PFSK-1 (cell line): ENCODE results near the gene NUP62.

Experiments
- FOXP2 ChIP-seq: optimal IDR thresholded peaks from 2 replicates; pipeline ENCODE3; 2011; ENCODE audit warnings: borderline replicate concordance, control low read depth, inconsistent platforms; ENCODE audit not compliant: insufficient read depth; ENCODE audit errors: extremely low read length, extremely low read depth
- POLR2AphosphoS5 ChIP-seq: IDR thresholded peaks from 2 replicates; pipeline ENCODE4 v1.6.1; 2012; ENCODE audit warnings: low read depth, mild to moderate bottlenecking, control low read depth, low read length, moderate library complexity
- REST ChIP-seq, 2 experiments: IDR thresholded peaks; 2 replicates each; pipeline versions ENCODE4 v1.6.1 to v1.8.0; 2011 to 2012; ENCODE audit warnings: low read depth in 2 of 2, low read length in 2 of 2, control low read depth in 1 of 2, inconsistent platforms in 1 of 2, mild to moderate bottlenecking in 1 of 2, moderate library complexity in 1 of 2; ENCODE audit not compliant: insufficient read depth in 1 of 2
- SIN3A ChIP-seq: IDR thresholded peaks from 2 replicates; pipeline ENCODE4 v1.6.1; 2012; ENCODE audit warnings: mild to moderate bottlenecking, low read length, moderate library complexity, borderline replicate concordance; ENCODE audit not compliant: insufficient read depth
- TAF1 ChIP-seq: IDR thresholded peaks from 2 replicates; pipeline ENCODE4 v1.6.1; 2012; ENCODE audit warnings: low read length, control low read depth, borderline replicate concordance; ENCODE audit not compliant: insufficient read depth

The NUP62 gene

GRCh38 chr19:49878744-49879070, 50.6 kb downstream of the NUP62 start:
- no peak for TF ChIP-seq POLR2AphosphoS5
- no peak for TF ChIP-seq REST (IDR thresholded peaks at IDR 0.05; ENCODE audit: insufficient read depth in 1 of 2, low read depth in 2 of 2, low read length in 2 of 2)
- no peak for TF ChIP-seq SIN3A
- TF ChIP-seq TAF1 = no peak
- TF ChIP-seq FOXP2 = no peak

- TF ChIP-seq FOXP2 = peak; percentile 70
- TF ChIP-seq TAF1 = no peak
- no peak for TF ChIP-seq SIN3A
Measured at GRCh38 chr19:49877879-49878743, 51.2 kb downstream of the NUP62 start.

GRCh38 chr19:49877020-49877878, 52.1 kb downstream of the NUP62 start, which contains the start of the genes AKT1S1 and TBC1D17:
TSS of gene AKT1S1 (minus strand) at chr19:49877355. CDS start at chr19:49873295, 4,060 bp downstream.
TSS of gene TBC1D17 (plus strand) at chr19:49877702. CDS start at chr19:49877724, 22 bp downstream.
- TF ChIP-seq POLR2AphosphoS5 (no peak), SIN3A (0 out of 2 replicates have a peak, but pooled peaks have one; percentile 52), FOXP2 (peak; percentile 100)

GRCh38 chr19:49876422-49877019, 52.8 kb downstream of the NUP62 start:
- peak; percentile 94 for TF ChIP-seq FOXP2
- TF ChIP-seq TAF1 = peak; percentile 87
- peak; percentile 72 for TF ChIP-seq POLR2AphosphoS5
- TF ChIP-seq REST (IDR thresholded peaks at IDR 0.05; ENCODE audit: insufficient read depth in 1 of 2, low read depth in 2 of 2, low read length in 2 of 2) = no peak
- TF ChIP-seq SIN3A = no peak

- TF ChIP-seq FOXP2 (peak; percentile 24), POLR2AphosphoS5 (peak; percentile 72), TAF1 (no peak)
Measured at GRCh38 chr19:49875857-49876421, 53.4 kb downstream of the NUP62 start.

- TF ChIP-seq SIN3A (no peak), REST (IDR thresholded peaks at IDR 0.05; ENCODE audit: insufficient read depth in 1 of 2, low read depth in 2 of 2, low read length in 2 of 2) (no peak), POLR2AphosphoS5 (no peak), FOXP2 (no peak), TAF1 (no peak)
Measured at GRCh38 chr19:49875177-49875576, 54.1 kb downstream of the NUP62 start.
